Peyer's patch (tissue), 4 donors: ENCODE data around the gene OPCML. TPM values are rescaled to one million over a fixed set of nuclear protein-coding genes. Genes with fewer than 3 reads are reported as not detected.

Source experiments
- DNase-seq, 3 donors: peaks; one replicate each; pipeline ENCODE4 v3.0.0-alpha.2; 2017 to 2019
- H3K27ac ChIP-seq, 4 donors: fragments of 200-600 bp; sonication (generic); one replicate each; pipeline ENCODE4 v1.5.1; 2016 to 2019
- H3K27me3 ChIP-seq, 2 donors: fragments of 200-600 bp; sonication (generic); one replicate each; pipeline ENCODE4 v1.5.1; 2019
- H3K36me3 ChIP-seq, 3 donors: fragments of 200-600 bp; sonication (generic); one replicate each; pipeline ENCODE4 v1.5.1; 2016 to 2019
- H3K4me1 ChIP-seq, 4 donors: fragments of 200-600 bp; sonication (generic); one replicate each; pipeline ENCODE4 v1.5.1; 2016 to 2019
- H3K4me3 ChIP-seq, 4 donors: fragments of 200-600 bp; sonication (generic); 1 replicate in 3 of 4; 2 replicates in 1 of 4; pipeline ENCODE4 v1.5.1; 2016 to 2019; ENCODE audit warnings: mild to moderate bottlenecking in 1 of 4
- H3K9me3 ChIP-seq, 4 donors: fragments of 200-600 bp; sonication (generic); one replicate each; pipeline ENCODE4 v1.5.1; 2016 to 2019; ENCODE audit warnings: mild to moderate bottlenecking in 1 of 4
- POLR2A ChIP-seq, 2 donors: fragments of 450-650 bp; IDR thresholded peaks; one replicate each; pipeline ENCODE4 v1.5.1; 2017; ENCODE audit warnings: antibody characterized with exemption in 2 of 2, mild to moderate bottlenecking in 2 of 2, moderate library complexity in 2 of 2
- total RNA-seq, 4 donors: library from RNA; depleted of rRNA; stranded (reverse); fragments of >200 nt; gene quantifications; one replicate each; pipeline ENCODE4 v1.1.0, GENCODE V29; 2016
- TF ChIP-seq, protein P1 (sequence below), 6 experiments: fragments of 450-650 bp in 4 of 6; fragments of 200-600 bp in 2 of 6; sonication (generic) in 1 of 6; IDR thresholded peaks; one replicate each; pipeline ENCODE4 v1.5.1; 2017 to 2019; ENCODE audit warnings: antibody characterized with exemption in 6 of 6, mild to moderate bottlenecking in 3 of 6, moderate library complexity in 1 of 6

The OPCML gene
- total RNA-seq, 4 donors from 2014 or later: not detected

DNA sequence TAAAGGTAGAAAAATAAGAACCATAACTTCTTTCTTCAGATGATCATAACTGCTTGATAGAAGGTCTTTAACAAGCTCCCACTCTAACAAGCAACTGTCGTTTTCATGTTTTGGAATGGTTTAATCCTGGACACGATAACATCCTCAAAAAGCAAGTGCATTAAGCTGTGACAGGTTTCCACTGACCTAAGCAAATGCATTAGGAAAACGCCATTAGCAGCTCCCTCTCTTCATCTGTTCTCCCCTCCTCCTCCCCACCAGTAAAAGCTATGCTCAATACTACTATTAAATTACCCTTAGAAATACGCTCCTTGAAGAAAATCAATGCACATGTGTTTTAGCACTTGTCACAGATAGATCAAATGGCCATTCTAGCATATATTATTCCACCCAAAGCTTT lies 729.4 kb downstream of the OPCML start:
- no peak overlapping the region for H3K4me3 ChIP-seq
- no peak overlapping the region for H3K27ac ChIP-seq
- no peak for TF ChIP-seq POLR2A (IDR thresholded peaks at IDR 0.05)
- TF ChIP-seq, protein P1, sequence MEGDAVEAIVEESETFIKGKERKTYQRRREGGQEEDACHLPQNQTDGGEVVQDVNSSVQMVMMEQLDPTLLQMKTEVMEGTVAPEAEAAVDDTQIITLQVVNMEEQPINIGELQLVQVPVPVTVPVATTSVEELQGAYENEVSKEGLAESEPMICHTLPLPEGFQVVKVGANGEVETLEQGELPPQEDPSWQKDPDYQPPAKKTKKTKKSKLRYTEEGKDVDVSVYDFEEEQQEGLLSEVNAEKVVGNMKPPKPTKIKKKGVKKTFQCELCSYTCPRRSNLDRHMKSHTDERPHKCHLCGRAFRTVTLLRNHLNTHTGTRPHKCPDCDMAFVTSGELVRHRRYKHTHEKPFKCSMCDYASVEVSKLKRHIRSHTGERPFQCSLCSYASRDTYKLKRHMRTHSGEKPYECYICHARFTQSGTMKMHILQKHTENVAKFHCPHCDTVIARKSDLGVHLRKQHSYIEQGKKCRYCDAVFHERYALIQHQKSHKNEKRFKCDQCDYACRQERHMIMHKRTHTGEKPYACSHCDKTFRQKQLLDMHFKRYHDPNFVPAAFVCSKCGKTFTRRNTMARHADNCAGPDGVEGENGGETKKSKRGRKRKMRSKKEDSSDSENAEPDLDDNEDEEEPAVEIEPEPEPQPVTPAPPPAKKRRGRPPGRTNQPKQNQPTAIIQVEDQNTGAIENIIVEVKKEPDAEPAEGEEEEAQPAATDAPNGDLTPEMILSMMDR (IDR thresholded peaks at IDR 0.05): no peak
- no peaks in the 10 kb centered on the region for H3K4me1 ChIP-seq
- no peak for DNase-seq
- no peaks in the 10 kb centered on the region for H3K27me3 ChIP-seq
- no peaks in the 10 kb centered on the region for H3K36me3 ChIP-seq
- no peaks in the 10 kb centered on the region for H3K9me3 ChIP-seq

DNA sequence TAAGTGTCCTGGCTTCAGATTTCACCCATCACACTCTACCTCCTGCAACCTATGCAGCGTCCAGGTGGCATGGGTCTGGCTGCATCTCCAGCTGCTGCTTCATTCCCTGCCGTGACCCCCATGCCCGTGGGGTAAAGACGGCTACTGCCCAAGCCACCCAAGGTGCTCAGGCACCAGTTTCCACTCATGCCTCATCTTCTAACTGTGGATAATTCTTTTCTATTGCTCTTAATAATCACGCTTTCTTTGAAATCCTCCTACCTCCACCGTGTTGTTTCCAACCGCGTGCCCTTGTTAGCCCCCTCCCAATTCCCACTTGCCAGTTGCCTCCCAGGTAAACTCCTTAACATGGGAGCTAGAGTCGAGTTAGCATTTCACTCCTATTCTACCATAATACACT lies 738.5 kb downstream of the OPCML start:
- no peaks in the 10 kb centered on the region for H3K27me3 ChIP-seq
- no peak for DNase-seq
- H3K27ac ChIP-seq: no peak overlapping the region
- no peaks in the 10 kb centered on the region for H3K9me3 ChIP-seq
- no peak for TF ChIP-seq POLR2A (IDR thresholded peaks at IDR 0.05)
- TF ChIP-seq, protein P1 (IDR thresholded peaks at IDR 0.05): no peak
- H3K4me3 ChIP-seq: no peak overlapping the region
- H3K4me1 ChIP-seq: no peaks in the 10 kb centered on the region
- no peaks in the 10 kb centered on the region for H3K36me3 ChIP-seq

DNA sequence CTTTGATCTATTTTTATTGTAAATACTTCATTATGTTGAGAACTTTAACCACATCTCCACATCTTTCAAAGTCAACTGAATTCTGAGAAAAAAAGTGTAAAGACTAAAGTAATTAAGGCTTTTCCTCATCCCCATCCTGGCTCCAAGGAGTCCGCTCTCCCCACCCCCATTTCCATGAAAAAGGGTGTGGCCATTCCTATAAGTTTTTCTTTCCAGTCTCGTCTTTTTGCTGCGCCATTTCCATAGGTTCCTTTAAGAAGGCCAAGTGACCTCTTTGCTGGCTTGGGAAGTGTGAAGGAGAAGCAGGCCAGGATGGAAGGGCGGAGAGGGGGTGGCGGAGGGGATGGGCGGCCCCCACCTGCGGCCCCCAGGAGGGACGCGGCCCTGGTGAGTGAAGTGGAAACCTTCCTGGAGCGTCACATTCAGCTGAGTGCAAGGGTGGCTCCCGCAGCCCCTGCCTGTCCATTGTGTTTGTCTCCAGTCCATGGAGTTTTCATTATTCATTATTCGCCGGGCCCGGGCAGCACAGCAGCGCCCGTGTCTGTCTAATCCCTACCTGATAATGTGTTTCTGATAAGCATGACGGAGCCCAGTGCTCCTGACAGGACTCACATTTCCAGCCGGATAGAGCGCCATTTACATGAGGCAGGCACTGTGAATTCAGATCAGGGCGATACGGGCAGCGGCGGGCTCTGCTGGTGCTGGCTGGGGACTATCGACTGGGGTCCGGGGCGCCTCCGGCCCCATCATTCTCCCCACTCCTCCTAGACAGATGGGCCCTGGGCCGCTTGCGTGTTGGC lies 739.8 kb downstream of the OPCML start:
- no peak for TF ChIP-seq POLR2A (IDR thresholded peaks at IDR 0.05)
- TF ChIP-seq, protein P1 (IDR thresholded peaks at IDR 0.05): no peak
- Histone ChIP-seq H3K4me3 (no peak overlapping the region), H3K36me3 (no peaks in the 10 kb centered on the region), H3K4me1 (no peaks in the 10 kb centered on the region), H3K9me3 (no peaks in the 10 kb centered on the region), H3K27ac (no peak overlapping the region), H3K27me3 (no peaks in the 10 kb centered on the region)
- no peak for DNase-seq

DNA sequence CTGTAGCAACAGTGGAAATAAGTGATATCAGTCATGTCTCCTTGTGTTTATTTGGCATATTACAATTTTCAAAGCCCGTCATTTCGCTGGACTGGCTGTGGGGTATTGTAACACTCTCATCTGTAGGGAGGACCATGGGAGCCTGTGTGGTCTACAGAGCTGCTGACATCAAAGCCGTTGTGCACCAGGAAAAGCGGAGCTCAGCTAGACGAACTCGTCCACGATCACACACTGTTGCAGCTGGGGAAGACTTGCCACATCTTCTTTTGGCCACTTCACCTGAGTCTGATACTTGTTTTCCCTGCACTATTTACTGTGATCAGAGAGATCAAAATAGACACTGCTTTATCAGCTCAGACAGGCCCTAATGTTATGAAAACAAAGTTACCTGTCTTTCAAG lies 741.3 kb downstream of the OPCML start:
- no peaks in the 10 kb centered on the region for H3K36me3 ChIP-seq
- no peaks in the 10 kb centered on the region for H3K4me1 ChIP-seq

DNA sequence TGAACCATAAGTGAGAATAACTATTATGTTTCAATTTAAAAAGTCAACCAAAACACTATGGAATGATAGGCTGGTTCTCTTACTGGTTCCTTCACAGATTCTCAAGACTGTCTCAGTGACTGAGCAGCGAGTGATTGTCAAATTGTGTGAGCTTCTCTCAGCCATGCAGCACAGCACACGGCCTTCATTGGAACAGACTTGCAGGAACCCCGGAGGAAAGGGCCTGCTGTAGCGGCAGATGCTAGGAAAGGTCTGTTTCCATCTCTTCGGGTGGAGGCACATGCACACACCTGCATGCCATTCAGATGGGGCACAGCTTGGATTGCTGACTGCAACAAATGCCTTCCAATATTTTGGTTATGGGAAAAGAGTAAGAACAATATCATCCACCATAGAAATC lies 741.8 kb downstream of the OPCML start:
- Histone ChIP-seq H3K9me3 (no peaks in the 10 kb centered on the region), H3K36me3 (no peaks in the 10 kb centered on the region), H3K4me3 (no peak overlapping the region), H3K27ac (no peak overlapping the region), H3K27me3 (no peaks in the 10 kb centered on the region), H3K4me1 (no peaks in the 10 kb centered on the region)
- TF ChIP-seq, protein P1 (IDR thresholded peaks at IDR 0.05): no peak
- no peak for TF ChIP-seq POLR2A (IDR thresholded peaks at IDR 0.05)
- DNase-seq: no peak

More for the DNA sequence above, 741.3 kb downstream of the OPCML start:
- Histone ChIP-seq H3K27ac (no peak overlapping the region), H3K9me3 (no peaks in the 10 kb centered on the region), H3K27me3 (no peaks in the 10 kb centered on the region), H3K4me3 (no peak overlapping the region)
- TF ChIP-seq POLR2A (IDR thresholded peaks at IDR 0.05): no peak
- TF ChIP-seq, protein P1 (IDR thresholded peaks at IDR 0.05): no peak
- DNase-seq: no peak
